ENCODE measurements around the gene SASS6. TPM values are rescaled to one million over a fixed set of nuclear protein-coding genes. Genes with fewer than 3 reads are reported as not detected.

The SASS6 gene
- total and polyA plus RNA-seq, 4 donors = 0.55 to 5.9 (median 1.3) TPM

DNA sequence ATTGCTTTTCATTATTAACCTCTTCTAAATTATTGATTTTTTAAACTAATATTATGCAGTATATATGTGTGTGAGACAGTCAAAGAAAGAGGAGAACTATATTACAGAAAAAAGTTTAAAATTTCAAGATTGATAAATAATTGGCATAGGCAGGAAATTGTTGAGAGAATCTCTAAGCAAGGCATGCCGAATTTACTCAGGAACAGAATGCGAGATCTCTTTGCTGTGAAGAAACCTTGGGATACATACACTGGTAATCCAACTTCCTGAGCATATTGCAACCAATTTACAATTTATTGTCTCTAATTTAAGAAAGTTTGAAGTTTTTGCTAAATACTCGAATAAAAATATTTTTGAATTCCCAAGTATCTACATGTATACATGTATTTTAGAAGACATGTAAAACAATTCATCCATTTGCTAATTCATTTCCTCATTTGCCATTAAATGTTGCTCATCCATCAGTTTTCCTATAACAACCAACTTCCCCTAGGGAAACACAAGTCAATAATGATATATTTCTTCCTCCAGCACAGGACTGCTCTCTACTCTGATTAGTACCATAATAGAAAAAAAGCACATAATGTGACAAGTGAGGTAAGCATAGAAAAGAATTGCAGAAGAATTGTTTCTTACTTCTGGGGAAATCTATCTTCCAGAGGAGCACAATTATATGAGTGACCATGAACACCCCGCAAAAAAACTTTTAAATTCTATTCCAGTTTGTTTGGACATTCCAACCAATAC is 44.7 kb upstream of the SASS6 start:
- no peak overlapping the region for H3K9ac ChIP-seq (ENCODE audit: low read depth in 1 of 2, low read length in 2 of 2)
- H3K9me3 ChIP-seq (ENCODE audit: control insufficient read depth in 4 of 4, low read length in 3 of 4) = no peaks in the 10 kb centered on the region
- DNase-seq (ENCODE audit: low spot score) = no peak
- H3K27me3 ChIP-seq (ENCODE audit: control insufficient read depth in 4 of 4, insufficient read depth in 4 of 4, low read length in 3 of 4) = no peaks in the 10 kb centered on the region
- no peak overlapping the region for H3K27ac ChIP-seq (ENCODE audit: low read depth in 1 of 2, low read length in 2 of 2)
- WGBS = 90% methylated on average over 4 of the region's 4 CpGs
- H3K36me3 ChIP-seq (ENCODE audit: control insufficient read depth in 4 of 4, insufficient read depth in 3 of 4, low read depth in 1 of 4, low read length in 3 of 4) = no peaks in the 10 kb centered on the region
- H3K4me3 ChIP-seq (ENCODE audit: low read depth in 1 of 3, low read length in 3 of 3) = no peak overlapping the region
- TF ChIP-seq, protein P1, sequence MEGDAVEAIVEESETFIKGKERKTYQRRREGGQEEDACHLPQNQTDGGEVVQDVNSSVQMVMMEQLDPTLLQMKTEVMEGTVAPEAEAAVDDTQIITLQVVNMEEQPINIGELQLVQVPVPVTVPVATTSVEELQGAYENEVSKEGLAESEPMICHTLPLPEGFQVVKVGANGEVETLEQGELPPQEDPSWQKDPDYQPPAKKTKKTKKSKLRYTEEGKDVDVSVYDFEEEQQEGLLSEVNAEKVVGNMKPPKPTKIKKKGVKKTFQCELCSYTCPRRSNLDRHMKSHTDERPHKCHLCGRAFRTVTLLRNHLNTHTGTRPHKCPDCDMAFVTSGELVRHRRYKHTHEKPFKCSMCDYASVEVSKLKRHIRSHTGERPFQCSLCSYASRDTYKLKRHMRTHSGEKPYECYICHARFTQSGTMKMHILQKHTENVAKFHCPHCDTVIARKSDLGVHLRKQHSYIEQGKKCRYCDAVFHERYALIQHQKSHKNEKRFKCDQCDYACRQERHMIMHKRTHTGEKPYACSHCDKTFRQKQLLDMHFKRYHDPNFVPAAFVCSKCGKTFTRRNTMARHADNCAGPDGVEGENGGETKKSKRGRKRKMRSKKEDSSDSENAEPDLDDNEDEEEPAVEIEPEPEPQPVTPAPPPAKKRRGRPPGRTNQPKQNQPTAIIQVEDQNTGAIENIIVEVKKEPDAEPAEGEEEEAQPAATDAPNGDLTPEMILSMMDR (IDR thresholded peaks at IDR 0.05; ENCODE audit: low read depth, low read length, missing input control) = no peak
- TF ChIP-seq RAD21 (IDR thresholded peaks at IDR 0.05) = no peak
- no peak for TF ChIP-seq FOXA2 (IDR thresholded peaks at IDR 0.05)
- TF ChIP-seq RXRA (IDR thresholded peaks at IDR 0.05) = no peak
- no peak for TF ChIP-seq FOXA1 (IDR thresholded peaks at IDR 0.05)
- TF ChIP-seq REST (IDR thresholded peaks at IDR 0.05) = no peak
- TF ChIP-seq JUND (IDR thresholded peaks at IDR 0.05) = no peak
- no peak for TF ChIP-seq HNF4A (conservative IDR thresholded peaks at IDR 0.05)
- TF ChIP-seq YY1 (IDR thresholded peaks at IDR 0.05) = no peak
- TF ChIP-seq ZBTB33 (IDR thresholded peaks at IDR 0.05) = no peak
- TF ChIP-seq HNF4G (IDR thresholded peaks at IDR 0.05) = no peak
- TF ChIP-seq SP1 (IDR thresholded peaks at IDR 0.05) = no peak
- TF ChIP-seq MAX (IDR thresholded peaks at IDR 0.05) = no peak
- no peak for TF ChIP-seq GABPA (IDR thresholded peaks at IDR 0.05 in 1 of 2, conservative IDR thresholded peaks at IDR 0.05 in 1 of 2)
- TF ChIP-seq ATF3 (IDR thresholded peaks at IDR 0.05) = no peak
- TF ChIP-seq EGR1 (IDR thresholded peaks at IDR 0.05; ENCODE audit: low read depth in 2 of 2) = no peak
- TF ChIP-seq NR2F2 (IDR thresholded peaks at IDR 0.05) = no peak
- no peak for TF ChIP-seq TAF1 (conservative IDR thresholded peaks at IDR 0.05)
- no peaks in the 10 kb centered on the region for H3K4me1 ChIP-seq (ENCODE audit: control insufficient read depth in 4 of 4, insufficient read depth in 4 of 4, low read length in 3 of 4)
